ENCODE measurements around the gene USP31. TPM values are rescaled to one million over a fixed set of nuclear protein-coding genes. Genes with fewer than 3 reads are reported as not detected.

The USP31 gene
- total RNA-seq, 4 donors from 2014 or later, result 6.0 to 8.3 (median 7.1) TPM

- H3K36me3 ChIP-seq, result no peaks in the 10 kb centered on the region
- no peaks in the 10 kb centered on the region for H3K9me3 ChIP-seq
- intact Hi-C loops (cut with DNase I; ENCODE audit: low total_unique reads) (no loop called here), in situ Hi-C loops (cut with MboI; ENCODE audit: low pct_ligation_motif_present in 1 of 4, low pct_unique_long_range_greater_than_20kb in 1 of 4, low sequenced_read_pairs in 3 of 4) (no loop called here)
- H3K4me1 ChIP-seq, result peaks cover 0 to 11% (median 2%) of the 10 kb centered on the region in 4 donors
- TF ChIP-seq POLR2A (IDR thresholded peaks at IDR 0.05) (no peak), EP300 (IDR thresholded peaks at IDR 0.05; ENCODE audit: low read depth) (no peak), POLR2AphosphoS5 (IDR thresholded peaks at IDR 0.05) (no peak), CTCF (IDR thresholded peaks at IDR 0.05) (no peak)
- 47 to 48% methylated on average over 2 of the region's 2 CpGs for WGBS, 2 donors (ENCODE audit: low coverage in 1 of 2)
- no peak overlapping the region for H3K27ac ChIP-seq
- no peaks in the 10 kb centered on the region for H3K27me3 ChIP-seq
- H3K4me3 ChIP-seq, result no peak overlapping the region
- DNase-seq, result no peak
These were observed 133.7 kb downstream of the USP31 start for GRCh38 chr16:23015580-23015979.

GRCh38 chr16:23014592-23014991 is 134.7 kb downstream of the USP31 start:
- intact Hi-C loops (cut with DNase I; ENCODE audit: low total_unique reads), result no loop called here
- no peak for DNase-seq
- TF ChIP-seq POLR2A (IDR thresholded peaks at IDR 0.05) (no peak), CTCF (IDR thresholded peaks at IDR 0.05) (no peak), EP300 (IDR thresholded peaks at IDR 0.05; ENCODE audit: low read depth) (no peak)
- no peaks in the 10 kb centered on the region for H3K36me3 ChIP-seq
- H3K9me3 ChIP-seq, result no peaks in the 10 kb centered on the region
- H3K4me3 ChIP-seq, result no peak overlapping the region
- H3K27ac ChIP-seq, result no peak overlapping the region
- in situ Hi-C loops (cut with MboI; ENCODE audit: low pct_ligation_motif_present in 1 of 4, low pct_unique_long_range_greater_than_20kb in 1 of 4, low sequenced_read_pairs in 3 of 4), result no loop called here
- 55% methylated on average over 2 of the region's 2 CpGs; no CpG with 5 or more reads in 1 of the 2 donors for WGBS, 2 donors (ENCODE audit: low coverage in 1 of 2)
- no peaks in the 10 kb centered on the region for H3K27me3 ChIP-seq
- H3K4me1 ChIP-seq, result peaks cover 0 to 11% (median 2%) of the 10 kb centered on the region in 4 donors

Other genes with a start within 250 kb of the USP31 start
- gene SCNN1G, start 33.3 kb upstream of the USP31 start, total RNA-seq, result 10 to 100 TPM in 3 of 4 donors, 1 to 10 TPM in 1; 2.8 to 87.8 (median 66.2) TPM
- gene SCNN1B, start 152.8 kb upstream of the USP31 start, total RNA-seq, result 100 to 1,000 TPM; 142 to 729 (median 556) TPM